SK-N-SH (cell line): Measurements from ENCODE around the gene KANK4. TPM values are rescaled to one million over a fixed set of nuclear protein-coding genes. Genes with fewer than 3 reads are reported as not detected.

Experiments
- CTCF ChIA-PET: fragments of 300-600, 350-600 bp; formaldehyde crosslinking; extraction: SDS; loops from one replicate; lab custom pipeline; 2021; lab: Yijun Ruan, JAX
- POLR2A ChIA-PET: fragments of 350-600 bp; sonication (Branson Sonifier 250); formaldehyde crosslinking; extraction: SDS; loops from one replicate; lab custom pipeline; 2020; ENCODE audit warnings: antibody characterized with exemption, inconsistent platforms; lab: Yijun Ruan, JAX
- DNase-seq: peaks from one replicate; pipeline ENCODE4 v3.0.0; 2012
- H2AFZ ChIP-seq: fragments of 200-600 bp; sonication (generic); 2 replicates; pipeline ENCODE4 v1.8.1; 2016; ENCODE audit warnings: antibody characterized with exemption, mild to moderate bottlenecking, low read depth
- H3F3A ChIP-seq: fragments of 200-600 bp; sonication (generic); replicated peaks from 2 replicates; pipeline ENCODE3; 2016; ENCODE audit warnings: antibody characterized with exemption, mild to moderate bottlenecking; ENCODE audit not compliant: insufficient read depth
- H3K27ac ChIP-seq, 2 experiments: fragments of 200-500 bp in 1 of 2; fragments of 200-600 bp in 1 of 2; sonication (Bioruptor generic) in 1 of 2; sonication (generic), shearing (Covaris generic) in 1 of 2; 2 replicates each; pipeline versions ENCODE4 v1.5.1 to v1.6.1; 2014 to 2016; ENCODE audit warnings: low read depth in 2 of 2, inconsistent platforms in 1 of 2, low read length in 1 of 2, mild to moderate bottlenecking in 1 of 2, mixed read lengths in 1 of 2
- H3K27me3 ChIP-seq: fragments of 200-600 bp; sonication (generic), shearing (Covaris generic); 2 replicates; pipeline ENCODE4 v1.6.1; 2016; ENCODE audit warnings: mixed run types; ENCODE audit not compliant: insufficient read depth
- H3K36me3 ChIP-seq, 2 experiments: fragments of 200-500 bp in 1 of 2; fragments of 200-600 bp in 1 of 2; sonication (Bioruptor generic) in 1 of 2; sonication (generic) in 1 of 2; replicated peaks in 1 of 2; 2 replicates each; pipeline versions ENCODE3 to v1.5.1; 2014 to 2016; ENCODE audit warnings: low read length in 1 of 2, mild to moderate bottlenecking in 1 of 2; ENCODE audit not compliant: insufficient read depth in 2 of 2, control insufficient read depth in 1 of 2
- H3K4me1 ChIP-seq, 2 experiments: fragments of 200-500 bp in 1 of 2; fragments of 200-600 bp in 1 of 2; sonication (Bioruptor generic) in 1 of 2; sonication (generic), shearing (Covaris generic) in 1 of 2; 2 replicates each; pipeline versions ENCODE4 v1.5.1 to v1.6.1; 2014 to 2016; ENCODE audit warnings: low read depth in 1 of 2, low read length in 1 of 2, mixed run types in 1 of 2; ENCODE audit not compliant: insufficient read depth in 2 of 2, control insufficient read depth in 1 of 2
- H3K4me2 ChIP-seq: fragments of 200-600 bp; sonication (generic), shearing (Covaris generic); 2 replicates; pipeline ENCODE4 v1.6.1; 2017; ENCODE audit warnings: mixed run types
- H3K4me3 ChIP-seq, 2 experiments: fragments of 200-500 bp in 1 of 2; fragments of 200-600 bp in 1 of 2; sonication (Bioruptor generic) in 1 of 2; sonication (generic), shearing (Covaris generic) in 1 of 2; 2 replicates each; pipeline versions ENCODE4 v1.5.1 to v1.8.1; 2014 to 2016; ENCODE audit warnings: low read depth in 2 of 2, inconsistent platforms in 1 of 2, low read length in 1 of 2, mild to moderate bottlenecking in 1 of 2, mixed read lengths in 1 of 2, moderate library complexity in 1 of 2
- H3K79me2 ChIP-seq: fragments of 200-600 bp; sonication (generic); 2 replicates; pipeline ENCODE4 v1.8.1; 2017; ENCODE audit warnings: mild to moderate bottlenecking; ENCODE audit not compliant: insufficient read depth
- H3K9ac ChIP-seq: fragments of 200-600 bp; sonication (generic); 2 replicates; pipeline ENCODE4 v1.6.1; 2017; ENCODE audit warnings: mixed run types
- H3K9me2 ChIP-seq: fragments of 200-600 bp; sonication (generic); 2 replicates; pipeline ENCODE4 v1.6.1; 2017; ENCODE audit warnings: mixed run types
- H3K9me3 ChIP-seq: fragments of 200-600 bp; sonication (generic); 2 replicates; pipeline ENCODE4 v1.6.1; 2017; ENCODE audit warnings: mixed run types, mild to moderate bottlenecking, moderate library complexity
- H4K20me1 ChIP-seq: fragments of 200-600 bp; sonication (generic); 2 replicates; pipeline ENCODE4 v1.6.1; 2017; ENCODE audit warnings: mild to moderate bottlenecking, mixed run types; ENCODE audit not compliant: insufficient read depth
- CHD2 ChIP-seq: fragments of 150-350 bp; IDR thresholded peaks from 2 replicates; pipeline ENCODE4 v1.6.1; 2018; ENCODE audit warnings: low read length; ENCODE audit not compliant: partially characterized antibody
- ELF1 ChIP-seq: IDR thresholded peaks from 2 replicates; pipeline ENCODE4 v1.4.0; 2012
- EP300 ChIP-seq, 2 experiments: IDR thresholded peaks; 2 replicates each; pipeline versions ENCODE4 v1.4.0 to v1.6.1; 2012; ENCODE audit warnings: borderline replicate concordance in 1 of 2, low read depth in 1 of 2, low read length in 1 of 2
- EZH2phosphoT487 ChIP-seq: fragments of 200-600 bp; sonication (generic); IDR thresholded peaks from 2 replicates; pipeline ENCODE4 v1.6.1; 2017; ENCODE audit warnings: low read depth, mixed run types, mild to moderate bottlenecking, antibody characterized with exemption, moderate library complexity, borderline replicate concordance
- FOXM1 ChIP-seq: IDR thresholded peaks from 2 replicates; pipeline ENCODE4 v1.4.0; 2012; ENCODE audit warnings: low read depth, mild to moderate bottlenecking
- GATA2 ChIP-seq: sonication (generic); formaldehyde crosslinking; IDR thresholded peaks from 2 replicates; pipeline ENCODE4 v1.5.0; 2020; ENCODE audit warnings: mild to moderate bottlenecking, missing genetic modification reagents
- RAD21 ChIP-seq: IDR thresholded peaks from 2 replicates; pipeline ENCODE4 v1.6.1; 2012; ENCODE audit warnings: mild to moderate bottlenecking, low read length
- RCOR1 ChIP-seq: fragments of 150-350 bp; IDR thresholded peaks from 2 replicates; pipeline ENCODE4 v1.6.1; 2017; ENCODE audit warnings: antibody characterized with exemption, low read length
- TAF1 ChIP-seq: IDR thresholded peaks from 2 replicates; pipeline ENCODE4 v1.6.1; 2012; ENCODE audit warnings: low read depth, mild to moderate bottlenecking, low read length, moderate library complexity, borderline replicate concordance
- TCF12 ChIP-seq: IDR thresholded peaks from 2 replicates; pipeline ENCODE4 v1.4.0; 2012
- TEAD4 ChIP-seq: IDR thresholded peaks from 2 replicates; pipeline ENCODE4 v1.4.0; 2012; ENCODE audit warnings: mild to moderate bottlenecking, borderline replicate concordance; ENCODE audit not compliant: insufficient read depth
- WGBS: methylation state at CpG from one replicate; pipeline ENCODE4 v1.1.6; 2017; ENCODE audit warnings: low lambda C conversion rate; 5-methylcytosine and 5-hydroxymethylcytosine counted together
- polyA plus RNA-seq, 3 experiments: library from polyadenylated mRNA; depleted of rRNA; stranded (reverse); fragments of >200 nt; gene quantifications; 2 replicates each; pipeline ENCODE4 v1.2.3, GENCODE V29; 2012
- TF ChIP-seq, protein P1 (sequence below): IDR thresholded peaks from 2 replicates; pipeline ENCODE4 v1.6.1; 2012; ENCODE audit warnings: mild to moderate bottlenecking, low read depth, low read length, moderate library complexity
- TF ChIP-seq, protein P2 (sequence below): IDR thresholded peaks from 2 replicates; pipeline ENCODE4 v1.4.0; 2012; ENCODE audit warnings: low read depth, borderline replicate concordance
- TF ChIP-seq, protein P3 (sequence below): fragments of 200-600 bp; sonication (generic); IDR thresholded peaks from 2 replicates; pipeline ENCODE4 v1.6.1; 2017; ENCODE audit warnings: antibody characterized with exemption, mild to moderate bottlenecking, moderate library complexity
- TF ChIP-seq, protein P4 (sequence below): IDR thresholded peaks from 2 replicates; pipeline ENCODE4 v1.4.0; 2012; ENCODE audit warnings: low read depth, borderline replicate concordance
- TF ChIP-seq, protein P5 (sequence below): fragments of 150-350 bp; IDR thresholded peaks from 2 replicates; pipeline ENCODE4 v1.6.1; 2017; ENCODE audit warnings: antibody characterized with exemption, low read length, low read depth, borderline replicate concordance

The KANK4 gene
- polyA plus RNA-seq, 1 of the 3 experiments (the other 2 are of a cell fraction): not detected

DNA sequence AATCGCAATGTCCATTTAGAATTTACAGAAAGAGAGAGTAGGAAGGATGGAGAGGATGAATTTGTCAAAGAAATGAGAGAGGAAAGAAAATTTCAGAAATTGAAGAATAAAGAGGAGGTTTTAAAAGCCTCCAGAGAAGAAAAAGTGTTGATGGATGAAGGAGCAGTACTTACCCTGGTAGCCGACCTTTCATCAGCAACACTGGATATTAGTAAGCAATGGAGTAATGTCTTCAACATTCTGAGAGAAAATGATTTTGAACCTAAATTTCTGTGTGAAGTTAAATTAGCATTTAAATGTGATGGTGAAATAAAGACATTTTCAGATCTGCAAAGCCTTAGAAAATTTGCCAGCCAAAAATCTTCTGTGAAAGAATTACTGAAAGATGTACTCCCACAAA is 112.0 kb downstream of the KANK4 start (continued):
- TF ChIP-seq, protein P1, sequence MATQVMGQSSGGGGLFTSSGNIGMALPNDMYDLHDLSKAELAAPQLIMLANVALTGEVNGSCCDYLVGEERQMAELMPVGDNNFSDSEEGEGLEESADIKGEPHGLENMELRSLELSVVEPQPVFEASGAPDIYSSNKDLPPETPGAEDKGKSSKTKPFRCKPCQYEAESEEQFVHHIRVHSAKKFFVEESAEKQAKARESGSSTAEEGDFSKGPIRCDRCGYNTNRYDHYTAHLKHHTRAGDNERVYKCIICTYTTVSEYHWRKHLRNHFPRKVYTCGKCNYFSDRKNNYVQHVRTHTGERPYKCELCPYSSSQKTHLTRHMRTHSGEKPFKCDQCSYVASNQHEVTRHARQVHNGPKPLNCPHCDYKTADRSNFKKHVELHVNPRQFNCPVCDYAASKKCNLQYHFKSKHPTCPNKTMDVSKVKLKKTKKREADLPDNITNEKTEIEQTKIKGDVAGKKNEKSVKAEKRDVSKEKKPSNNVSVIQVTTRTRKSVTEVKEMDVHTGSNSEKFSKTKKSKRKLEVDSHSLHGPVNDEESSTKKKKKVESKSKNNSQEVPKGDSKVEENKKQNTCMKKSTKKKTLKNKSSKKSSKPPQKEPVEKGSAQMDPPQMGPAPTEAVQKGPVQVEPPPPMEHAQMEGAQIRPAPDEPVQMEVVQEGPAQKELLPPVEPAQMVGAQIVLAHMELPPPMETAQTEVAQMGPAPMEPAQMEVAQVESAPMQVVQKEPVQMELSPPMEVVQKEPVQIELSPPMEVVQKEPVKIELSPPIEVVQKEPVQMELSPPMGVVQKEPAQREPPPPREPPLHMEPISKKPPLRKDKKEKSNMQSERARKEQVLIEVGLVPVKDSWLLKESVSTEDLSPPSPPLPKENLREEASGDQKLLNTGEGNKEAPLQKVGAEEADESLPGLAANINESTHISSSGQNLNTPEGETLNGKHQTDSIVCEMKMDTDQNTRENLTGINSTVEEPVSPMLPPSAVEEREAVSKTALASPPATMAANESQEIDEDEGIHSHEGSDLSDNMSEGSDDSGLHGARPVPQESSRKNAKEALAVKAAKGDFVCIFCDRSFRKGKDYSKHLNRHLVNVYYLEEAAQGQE: no peak
- no peak for TF ChIP-seq EZH2phosphoT487
- TF ChIP-seq, all 33 proteins: peak for 0

DNA sequence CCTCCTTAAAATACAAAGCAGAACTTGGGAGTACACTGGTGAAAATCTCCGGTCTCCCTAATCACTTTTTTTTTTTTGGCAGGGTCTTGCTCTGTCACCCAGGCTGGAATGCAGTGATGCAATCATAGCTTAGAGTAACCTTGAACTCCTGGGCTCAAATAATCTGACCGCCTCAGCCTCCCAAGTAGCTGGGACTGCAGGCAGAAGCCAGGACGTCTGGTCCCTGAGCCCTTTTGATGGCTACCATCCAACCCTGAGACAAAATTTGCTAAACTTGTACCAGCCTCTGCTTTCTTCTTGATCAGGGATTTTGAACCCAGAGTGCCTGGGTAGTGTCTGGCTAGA is 120.5 kb downstream of the KANK4 start:
- Histone ChIP-seq H3F3A (no peaks in the 10 kb centered on the region), H3K4me1 (no peaks in the 10 kb centered on the region), H3K4me3 (no peak overlapping the region), H4K20me1 (no peaks in the 10 kb centered on the region), H2AFZ (no peak overlapping the region), H3K79me2 (no peaks in the 10 kb centered on the region), H3K36me3 (no peaks in the 10 kb centered on the region), H3K4me2 (no peak overlapping the region), H3K9me3 (no peaks in the 10 kb centered on the region), H3K9ac (no peak overlapping the region), H3K9me2 (no peaks in the 10 kb centered on the region), H3K27ac (no peak overlapping the region), H3K27me3 (no peaks in the 10 kb centered on the region)
- ChIA-PET CTCF (interaction anchor here (2.8 kb wide), 1 partner anchor 23 kb away, joined by 10 read pairs; no protein-coding TSS in a partner anchor), POLR2A (no interaction called here)
- WGBS: 45% methylated on average over 3 of the region's 3 CpGs
- TF ChIP-seq EP300 (IDR thresholded peaks at IDR 0.05; ENCODE audit: borderline replicate concordance in 1 of 2, low read depth in 1 of 2, low read length in 1 of 2) (no peak), TEAD4 (no peak), FOXM1 (no peak), RCOR1 (no peak), ELF1 (no peak), RAD21 (no peak), GATA2 (CRISPR knock-in tag) (no peak), CHD2 (no peak)
- DNase-seq: no peak

DNA sequence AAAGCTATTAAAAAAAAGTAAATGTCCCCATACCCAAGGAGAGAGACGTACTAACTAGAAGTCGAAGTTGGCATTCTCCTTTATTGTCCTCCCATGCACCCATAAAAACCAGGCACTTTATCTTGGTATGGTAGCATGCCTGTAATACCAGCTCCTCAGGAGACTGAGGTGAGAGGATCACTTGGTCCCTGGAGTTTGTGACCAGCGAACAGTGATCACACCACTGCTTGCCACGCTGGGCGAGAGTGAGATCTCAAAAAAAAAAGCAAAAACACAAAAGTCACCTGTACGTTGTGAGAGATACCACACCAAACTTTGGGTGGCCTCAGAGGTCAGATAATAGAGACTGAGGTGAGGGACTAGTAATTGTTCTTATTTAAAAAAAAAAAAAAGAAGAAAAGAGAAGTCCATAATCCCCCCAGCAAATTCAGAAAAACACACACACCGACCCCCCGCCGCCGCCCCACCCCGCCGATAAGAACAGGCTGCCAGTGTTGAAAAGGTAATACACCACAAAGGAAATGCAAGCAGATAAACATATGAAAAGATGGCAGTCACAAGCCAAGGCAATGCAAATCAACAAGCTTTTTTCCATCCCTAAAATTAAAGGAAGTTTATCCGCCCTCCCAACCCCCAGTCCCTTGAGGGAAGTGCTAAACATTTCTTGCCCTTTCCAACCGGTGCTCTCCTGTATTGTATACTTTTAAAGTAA is 121.0 kb downstream of the KANK4 start:
- H3F3A ChIP-seq: no peaks in the 10 kb centered on the region
- H3K9me3 ChIP-seq: no peaks in the 10 kb centered on the region
- H3K4me1 ChIP-seq: no peaks in the 10 kb centered on the region
- 77% methylated on average over 14 of the region's 14 CpGs for WGBS
- no peaks in the 10 kb centered on the region for H3K79me2 ChIP-seq
- H2AFZ ChIP-seq: no peak overlapping the region
- DNase-seq: no peak
- CTCF ChIA-PET: interaction anchor here (2.8 kb wide), 1 partner anchor 23 kb away, joined by 10 read pairs; no protein-coding TSS in a partner anchor
- no peak overlapping the region for H3K9ac ChIP-seq
- no peaks in the 10 kb centered on the region for H3K9me2 ChIP-seq
- H3K27me3 ChIP-seq: no peaks in the 10 kb centered on the region
- POLR2A ChIA-PET: no interaction called here
- no peak overlapping the region for H3K4me2 ChIP-seq
- no peak overlapping the region for H3K27ac ChIP-seq
- H4K20me1 ChIP-seq: no peaks in the 10 kb centered on the region
- H3K36me3 ChIP-seq: no peaks in the 10 kb centered on the region
- H3K4me3 ChIP-seq: no peak overlapping the region
- TF ChIP-seq GATA2 (CRISPR knock-in tag) (no peak), TCF12 (no peak), TAF1 (no peak)
- TF ChIP-seq, protein P2, sequence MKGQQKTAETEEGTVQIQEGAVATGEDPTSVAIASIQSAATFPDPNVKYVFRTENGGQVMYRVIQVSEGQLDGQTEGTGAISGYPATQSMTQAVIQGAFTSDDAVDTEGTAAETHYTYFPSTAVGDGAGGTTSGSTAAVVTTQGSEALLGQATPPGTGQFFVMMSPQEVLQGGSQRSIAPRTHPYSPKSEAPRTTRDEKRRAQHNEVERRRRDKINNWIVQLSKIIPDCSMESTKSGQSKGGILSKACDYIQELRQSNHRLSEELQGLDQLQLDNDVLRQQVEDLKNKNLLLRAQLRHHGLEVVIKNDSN: no peak
- TF ChIP-seq, protein P3, sequence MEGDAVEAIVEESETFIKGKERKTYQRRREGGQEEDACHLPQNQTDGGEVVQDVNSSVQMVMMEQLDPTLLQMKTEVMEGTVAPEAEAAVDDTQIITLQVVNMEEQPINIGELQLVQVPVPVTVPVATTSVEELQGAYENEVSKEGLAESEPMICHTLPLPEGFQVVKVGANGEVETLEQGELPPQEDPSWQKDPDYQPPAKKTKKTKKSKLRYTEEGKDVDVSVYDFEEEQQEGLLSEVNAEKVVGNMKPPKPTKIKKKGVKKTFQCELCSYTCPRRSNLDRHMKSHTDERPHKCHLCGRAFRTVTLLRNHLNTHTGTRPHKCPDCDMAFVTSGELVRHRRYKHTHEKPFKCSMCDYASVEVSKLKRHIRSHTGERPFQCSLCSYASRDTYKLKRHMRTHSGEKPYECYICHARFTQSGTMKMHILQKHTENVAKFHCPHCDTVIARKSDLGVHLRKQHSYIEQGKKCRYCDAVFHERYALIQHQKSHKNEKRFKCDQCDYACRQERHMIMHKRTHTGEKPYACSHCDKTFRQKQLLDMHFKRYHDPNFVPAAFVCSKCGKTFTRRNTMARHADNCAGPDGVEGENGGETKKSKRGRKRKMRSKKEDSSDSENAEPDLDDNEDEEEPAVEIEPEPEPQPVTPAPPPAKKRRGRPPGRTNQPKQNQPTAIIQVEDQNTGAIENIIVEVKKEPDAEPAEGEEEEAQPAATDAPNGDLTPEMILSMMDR: no peak
- TF ChIP-seq, protein P4, sequence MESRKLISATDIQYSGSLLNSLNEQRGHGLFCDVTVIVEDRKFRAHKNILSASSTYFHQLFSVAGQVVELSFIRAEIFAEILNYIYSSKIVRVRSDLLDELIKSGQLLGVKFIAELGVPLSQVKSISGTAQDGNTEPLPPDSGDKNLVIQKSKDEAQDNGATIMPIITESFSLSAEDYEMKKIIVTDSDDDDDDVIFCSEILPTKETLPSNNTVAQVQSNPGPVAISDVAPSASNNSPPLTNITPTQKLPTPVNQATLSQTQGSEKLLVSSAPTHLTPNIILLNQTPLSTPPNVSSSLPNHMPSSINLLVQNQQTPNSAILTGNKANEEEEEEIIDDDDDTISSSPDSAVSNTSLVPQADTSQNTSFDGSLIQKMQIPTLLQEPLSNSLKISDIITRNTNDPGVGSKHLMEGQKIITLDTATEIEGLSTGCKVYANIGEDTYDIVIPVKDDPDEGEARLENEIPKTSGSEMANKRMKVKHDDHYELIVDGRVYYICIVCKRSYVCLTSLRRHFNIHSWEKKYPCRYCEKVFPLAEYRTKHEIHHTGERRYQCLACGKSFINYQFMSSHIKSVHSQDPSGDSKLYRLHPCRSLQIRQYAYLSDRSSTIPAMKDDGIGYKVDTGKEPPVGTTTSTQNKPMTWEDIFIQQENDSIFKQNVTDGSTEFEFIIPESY: no peak
- TF ChIP-seq, protein P5, sequence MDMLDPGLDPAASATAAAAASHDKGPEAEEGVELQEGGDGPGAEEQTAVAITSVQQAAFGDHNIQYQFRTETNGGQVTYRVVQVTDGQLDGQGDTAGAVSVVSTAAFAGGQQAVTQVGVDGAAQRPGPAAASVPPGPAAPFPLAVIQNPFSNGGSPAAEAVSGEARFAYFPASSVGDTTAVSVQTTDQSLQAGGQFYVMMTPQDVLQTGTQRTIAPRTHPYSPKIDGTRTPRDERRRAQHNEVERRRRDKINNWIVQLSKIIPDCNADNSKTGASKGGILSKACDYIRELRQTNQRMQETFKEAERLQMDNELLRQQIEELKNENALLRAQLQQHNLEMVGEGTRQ: no peak
